ENCODE measurements around the gene HMGXB3. TPM values are rescaled to one million over a fixed set of nuclear protein-coding genes. Genes with fewer than 3 reads are reported as not detected.

Gene HMGXB3
- total RNA-seq, 1 experiment from 2014 or later, result 65.8 TPM

DNA sequence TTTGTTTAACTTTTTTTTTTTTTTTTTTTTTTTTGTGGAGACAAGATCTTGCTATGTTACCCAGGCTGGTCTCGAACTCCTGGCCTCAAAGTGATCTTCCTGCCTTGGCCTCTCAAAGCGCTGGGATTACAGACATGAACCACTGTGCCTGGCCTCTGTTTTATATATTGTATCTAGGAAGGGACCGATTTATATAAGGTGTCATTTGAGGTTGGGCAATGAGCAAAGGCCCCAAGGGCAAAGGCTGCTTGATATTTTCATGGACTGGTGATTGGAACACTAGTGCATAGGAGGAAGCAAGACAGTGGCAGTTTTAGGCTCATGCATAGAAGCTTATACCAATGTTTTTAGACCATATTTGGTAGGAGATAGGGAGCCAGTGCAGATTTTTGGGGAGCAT lies 36.8 kb upstream of the HMGXB3 start:
- H3K9me3 ChIP-seq (replicated peaks), result no peaks in the 10 kb centered on the region
- H3K4me1 ChIP-seq (replicated peaks), result peaks cover 26% of the 10 kb centered on the region
- H3K4me3 ChIP-seq, result no peak overlapping the region
- H3K27ac ChIP-seq, result no peak overlapping the region
- no peaks in the 10 kb centered on the region for H3K27me3 ChIP-seq (replicated peaks)
- H3K36me3 ChIP-seq, result peaks cover 10% of the 10 kb centered on the region; the same call in 1 of the 2 replicates
- DNase-seq (ENCODE audit: low read depth in 1 of 2, low spot score in 2 of 2), result no peak

GRCh38 chr5:149966946-149967345 lies 33.6 kb upstream of the HMGXB3 start:
- Histone ChIP-seq H3K27me3 (replicated peaks) (no peaks in the 10 kb centered on the region), H3K4me3 (no peak overlapping the region), H3K27ac (no peak overlapping the region), H3K9me3 (replicated peaks) (no peaks in the 10 kb centered on the region), H3K36me3 (peaks cover 4% of the 10 kb centered on the region; the same call in 1 of the 2 replicates), H3K4me1 (replicated peaks) (peaks cover under 1% of the 10 kb centered on the region)
- no peak for DNase-seq (ENCODE audit: low read depth in 1 of 2, low spot score in 2 of 2)

DNA sequence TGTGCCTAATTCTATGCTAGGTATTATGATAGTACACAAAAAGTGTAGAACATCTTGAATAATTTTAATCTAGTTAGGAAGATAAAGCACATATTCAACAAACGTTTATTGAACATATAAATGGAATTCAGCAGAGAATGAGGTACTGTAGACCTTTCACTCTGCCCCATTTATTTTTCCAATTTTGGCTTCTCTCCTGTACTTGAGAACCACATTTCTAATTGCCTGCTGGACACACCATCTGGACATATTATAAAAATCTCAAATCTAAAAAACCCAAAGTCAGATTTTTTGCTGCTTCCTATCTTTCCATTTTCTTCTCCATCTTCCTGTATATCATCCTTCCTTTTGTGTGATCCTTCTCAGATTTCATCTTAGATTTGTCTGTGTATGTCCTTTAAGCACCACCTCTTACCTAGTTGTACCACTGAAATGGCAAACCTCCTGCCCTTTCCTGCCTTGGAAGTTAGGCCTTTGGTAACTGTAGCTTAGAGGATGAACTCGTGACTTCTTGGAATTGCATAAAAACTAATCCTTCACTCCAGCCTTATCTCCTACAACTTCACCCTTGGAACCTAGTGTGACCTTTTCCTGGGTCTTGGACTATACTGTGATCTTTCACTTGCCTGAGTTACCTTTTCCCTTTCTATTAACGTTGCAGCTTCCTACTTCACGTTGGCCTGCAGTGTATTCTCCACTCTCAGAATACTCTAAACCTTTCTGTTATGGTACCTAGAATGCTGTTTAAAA lies 31.2 kb upstream of the HMGXB3 start:
- H3K36me3 ChIP-seq, result no peaks in the 10 kb centered on the region; the same call in 1 of the 2 replicates
- H3K4me1 ChIP-seq (replicated peaks), result no peaks in the 10 kb centered on the region
- no peak overlapping the region for H3K4me3 ChIP-seq
- DNase-seq (ENCODE audit: low read depth in 1 of 2, low spot score in 2 of 2), result no peak
- H3K9me3 ChIP-seq (replicated peaks), result no peaks in the 10 kb centered on the region
- H3K27ac ChIP-seq, result no peak overlapping the region
- no peaks in the 10 kb centered on the region for H3K27me3 ChIP-seq (replicated peaks)

GRCh38 chr5:149975409-149975808 lies 25.1 kb upstream of the HMGXB3 start:
- Histone ChIP-seq H3K27ac (no peak overlapping the region), H3K4me3 (no peak overlapping the region), H3K36me3 (peaks cover 23% of the 10 kb centered on the region), H3K9me3 (replicated peaks) (no peaks in the 10 kb centered on the region), H3K4me1 (replicated peaks) (0 out of 2 replicates have a peak, but pooled peaks cover 4% of the 10 kb centered on the region), H3K27me3 (replicated peaks) (no peaks in the 10 kb centered on the region)
- no peak for DNase-seq (ENCODE audit: low read depth in 1 of 2, low spot score in 2 of 2)

GRCh38 chr5:149979896-149980295 lies 20.6 kb upstream of the HMGXB3 start:
- no peaks in the 10 kb centered on the region for H3K27me3 ChIP-seq (replicated peaks)
- H3K27ac ChIP-seq, result no peak overlapping the region
- no peak for DNase-seq (ENCODE audit: low read depth in 1 of 2, low spot score in 2 of 2)
- H3K4me1 ChIP-seq (replicated peaks), result 0 out of 2 replicates have a peak, but pooled peaks cover 4% of the 10 kb centered on the region
- H3K4me3 ChIP-seq, result no peak overlapping the region
- peaks cover 35% of the 10 kb centered on the region for H3K36me3 ChIP-seq
- no peaks in the 10 kb centered on the region for H3K9me3 ChIP-seq (replicated peaks)

- DNase-seq (ENCODE audit: low read depth in 1 of 2, low spot score in 2 of 2), result no peak
- Histone ChIP-seq H3K36me3 (peaks cover 33% of the 10 kb centered on the region), H3K27me3 (replicated peaks) (no peaks in the 10 kb centered on the region), H3K4me1 (replicated peaks) (0 out of 2 replicates have a peak, but pooled peaks cover 4% of the 10 kb centered on the region), H3K9me3 (replicated peaks) (no peaks in the 10 kb centered on the region), H3K27ac (no peak overlapping the region), H3K4me3 (no peak overlapping the region)
Observed at GRCh38 chr5:149981206-149981605, 19.3 kb upstream of the HMGXB3 start.

GRCh38 chr5:149982505-149982904 lies 18.0 kb upstream of the HMGXB3 start:
- Histone ChIP-seq H3K4me1 (replicated peaks) (no peaks in the 10 kb centered on the region), H3K27ac (no peak overlapping the region), H3K4me3 (no peak overlapping the region), H3K36me3 (peaks cover 31% of the 10 kb centered on the region), H3K27me3 (replicated peaks) (no peaks in the 10 kb centered on the region), H3K9me3 (replicated peaks) (no peaks in the 10 kb centered on the region)
- DNase-seq (ENCODE audit: low read depth in 1 of 2, low spot score in 2 of 2), result no peak

DNA sequence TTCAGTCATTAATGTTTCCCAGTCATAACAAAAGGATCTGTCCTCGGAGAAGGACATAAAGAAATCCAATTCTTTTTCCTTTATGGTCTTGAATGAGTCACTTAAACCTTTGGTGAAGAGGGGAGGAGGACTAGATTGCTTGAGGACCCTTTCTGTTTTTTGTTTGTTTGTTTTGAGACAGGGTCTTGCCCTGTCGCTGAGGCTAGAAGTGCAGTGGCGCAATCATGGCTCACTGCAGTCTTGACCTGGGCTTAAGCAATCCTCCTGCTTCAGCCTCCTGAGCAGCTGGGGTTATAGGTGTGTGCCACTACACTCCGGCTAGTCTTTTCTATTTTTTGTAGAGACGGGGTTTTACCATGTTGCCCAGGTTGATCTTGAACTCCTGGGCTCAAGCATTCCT lies 12.4 kb upstream of the HMGXB3 start:
- no peaks in the 10 kb centered on the region for H3K36me3 ChIP-seq
- no peak for DNase-seq (ENCODE audit: low read depth in 1 of 2, low spot score in 2 of 2)
- no peak overlapping the region for H3K27ac ChIP-seq
- H3K4me1 ChIP-seq (replicated peaks), result peaks cover 6% of the 10 kb centered on the region
- H3K27me3 ChIP-seq (replicated peaks), result no peaks in the 10 kb centered on the region
- H3K9me3 ChIP-seq (replicated peaks), result no peaks in the 10 kb centered on the region
- no peak overlapping the region for H3K4me3 ChIP-seq

DNA sequence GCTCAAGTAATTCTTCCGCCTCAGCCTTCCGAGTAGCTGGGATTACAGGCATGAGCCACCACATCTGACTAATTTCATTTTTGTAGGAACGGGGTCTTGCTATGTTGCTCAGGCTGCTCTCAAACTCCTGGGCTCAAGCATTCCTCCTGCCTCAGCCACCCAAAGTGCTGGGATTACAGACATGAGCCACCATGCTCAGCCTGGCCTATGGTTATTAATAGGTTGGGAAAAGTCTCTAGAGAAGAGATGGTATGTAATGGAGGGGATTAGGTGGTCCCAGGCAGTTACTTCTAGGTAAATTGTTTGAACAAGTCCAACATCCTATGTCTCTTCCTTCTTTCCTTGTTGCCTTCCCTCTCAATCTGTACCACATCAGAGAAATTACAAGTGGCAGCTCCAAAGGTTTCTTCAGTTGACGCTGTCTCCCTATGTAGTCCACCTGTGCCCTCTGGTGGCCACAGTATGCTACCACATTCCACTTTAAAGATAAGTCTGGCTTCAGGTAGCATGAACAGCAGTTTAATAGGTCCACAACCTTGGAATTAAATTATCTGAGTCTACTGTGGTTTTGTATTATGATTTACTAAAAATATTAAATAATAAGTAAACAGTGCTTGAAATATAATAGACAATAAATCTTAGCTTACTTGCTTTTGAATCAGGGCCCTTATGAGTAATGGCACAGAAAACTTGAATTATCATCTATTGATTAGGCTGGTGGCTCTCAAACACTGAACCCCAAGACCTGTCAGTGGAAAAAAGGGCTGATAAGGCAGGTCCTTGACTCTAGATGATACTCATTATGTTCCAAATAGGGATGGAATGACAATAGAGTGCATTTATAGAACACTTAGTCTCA lies 9.8 kb upstream of the HMGXB3 start:
- peaks cover 11% of the 10 kb centered on the region for H3K36me3 ChIP-seq
- H3K4me1 ChIP-seq (replicated peaks), result peaks cover 23% of the 10 kb centered on the region
- H3K27ac ChIP-seq, result no peak overlapping the region
- H3K4me3 ChIP-seq, result no peak overlapping the region
- peak; percentile 63 to 77 for DNase-seq (ENCODE audit: low read depth in 1 of 2, low spot score in 2 of 2)
- H3K27me3 ChIP-seq (replicated peaks), result no peaks in the 10 kb centered on the region
- H3K9me3 ChIP-seq (replicated peaks), result no peaks in the 10 kb centered on the region

GRCh38 chr5:149993471-149993870 lies 7.1 kb upstream of the HMGXB3 start:
- no peak for DNase-seq (ENCODE audit: low read depth in 1 of 2, low spot score in 2 of 2)
- Histone ChIP-seq H3K4me1 (replicated peaks) (peaks cover 23% of the 10 kb centered on the region), H3K36me3 (peaks cover 13% of the 10 kb centered on the region), H3K9me3 (replicated peaks) (no peaks in the 10 kb centered on the region), H3K4me3 (no peak overlapping the region), H3K27ac (no peak overlapping the region), H3K27me3 (replicated peaks) (no peaks in the 10 kb centered on the region)

- Histone ChIP-seq H3K4me3 (no peak overlapping the region), H3K4me1 (replicated peaks) (peaks cover 33% of the 10 kb centered on the region), H3K36me3 (peaks cover 21% of the 10 kb centered on the region), H3K27ac (no peak overlapping the region), H3K27me3 (replicated peaks) (no peaks in the 10 kb centered on the region), H3K9me3 (replicated peaks) (no peaks in the 10 kb centered on the region)
- no peak for DNase-seq (ENCODE audit: low read depth in 1 of 2, low spot score in 2 of 2)
Observed at GRCh38 chr5:149995385-149996204, 4.9 kb upstream of the HMGXB3 start.

DNA sequence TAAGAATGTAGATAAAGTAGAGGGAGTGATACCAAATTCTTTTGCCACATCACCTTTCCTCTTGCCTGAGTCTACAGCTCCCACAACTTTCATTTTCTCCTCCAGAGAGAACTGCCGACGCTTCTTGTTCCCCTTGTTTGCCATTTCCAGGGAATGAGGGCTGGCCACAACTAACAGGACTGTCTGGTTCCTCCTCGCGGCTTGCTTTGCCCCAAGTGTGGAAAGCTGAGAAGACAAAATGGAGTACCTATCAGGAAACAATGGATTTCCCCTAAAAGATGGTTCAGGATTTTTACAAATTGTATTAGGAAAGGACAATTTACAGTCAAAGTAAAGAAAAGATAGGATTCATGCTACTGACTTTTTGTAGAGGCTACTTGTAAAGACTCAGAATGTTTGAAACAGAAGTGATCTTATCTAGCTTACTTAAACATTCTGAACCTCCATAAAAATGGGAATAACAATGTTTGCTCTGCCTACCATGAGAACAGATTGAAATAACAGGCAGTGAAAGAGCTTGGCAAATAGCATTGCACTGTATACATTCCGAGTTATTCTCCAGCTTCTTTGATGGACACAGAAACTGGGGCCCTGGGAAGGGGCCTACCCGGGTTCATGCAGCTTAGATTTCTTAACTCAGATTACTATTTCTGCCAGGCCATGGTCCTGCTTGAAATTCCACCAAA lies 4.2 kb upstream of the HMGXB3 start:
- no peak overlapping the region for H3K27ac ChIP-seq

GRCh38 chr5:149998281-149998680 lies 2.3 kb upstream of the HMGXB3 start:
- Histone ChIP-seq H3K9me3 (replicated peaks) (no peaks in the 10 kb centered on the region), H3K4me1 (replicated peaks) (peaks cover 37% of the 10 kb centered on the region), H3K4me3 (no peak overlapping the region), H3K27ac (no peak overlapping the region), H3K27me3 (replicated peaks) (no peaks in the 10 kb centered on the region), H3K36me3 (peaks cover 40% of the 10 kb centered on the region)
- DNase-seq (ENCODE audit: low read depth in 1 of 2, low spot score in 2 of 2), result no peak

More for the DNA sequence above, 4.2 kb upstream of the HMGXB3 start:
- DNase-seq (ENCODE audit: low read depth in 1 of 2, low spot score in 2 of 2), result no peak
- no peak overlapping the region for H3K4me3 ChIP-seq
- H3K27me3 ChIP-seq (replicated peaks), result no peaks in the 10 kb centered on the region
- peaks cover 25% of the 10 kb centered on the region for H3K36me3 ChIP-seq
- H3K4me1 ChIP-seq (replicated peaks), result peaks cover 33% of the 10 kb centered on the region
- H3K9me3 ChIP-seq (replicated peaks), result no peaks in the 10 kb centered on the region
